ENCODE results near the gene CEP85L.

CEP85L gene

GRCh38 chr6:118523216-118523615 lies 128.2 kb downstream of the CEP85L start:
- no peaks in the 10 kb centered on the region for H3K27me3 Mint-ChIP-seq (ENCODE audit: low read depth, poor library complexity)
- H3K4me3 Mint-ChIP-seq = no peak overlapping the region

GRCh38 chr6:118522422-118522821 lies 129.0 kb downstream of the CEP85L start:
- no peak for TF ChIP-seq CTCF (IDR thresholded peaks at IDR 0.05)
- Mint-ChIP-seq H3K27me3 (ENCODE audit: low read depth, poor library complexity) (no peaks in the 10 kb centered on the region), H3K36me3 (ENCODE audit: low read depth) (peaks cover 44% of the 10 kb centered on the region), H3K27ac (no peak overlapping the region), H3K4me1 (no peaks in the 10 kb centered on the region), H3K4me3 (no peak overlapping the region), H3K9me3 (no peaks in the 10 kb centered on the region)
- no peak for DNase-seq

More at GRCh38 chr6:118523216-118523615, 128.2 kb downstream of the CEP85L start:
- Mint-ChIP-seq H3K27ac (no peak overlapping the region), H3K9me3 (no peaks in the 10 kb centered on the region), H3K4me1 (no peaks in the 10 kb centered on the region), H3K36me3 (ENCODE audit: low read depth) (peaks cover 40% of the 10 kb centered on the region)
- no peak for DNase-seq
- TF ChIP-seq CTCF (IDR thresholded peaks at IDR 0.05) = no peak

GRCh38 chr6:118514689-118515088 lies 136.7 kb downstream of the CEP85L start:
- no peaks in the 10 kb centered on the region for H3K9me3 Mint-ChIP-seq
- no peak overlapping the region for H3K4me3 Mint-ChIP-seq
- TF ChIP-seq CTCF (IDR thresholded peaks at IDR 0.05) = no peak
- H3K36me3 Mint-ChIP-seq (ENCODE audit: low read depth) = peaks cover 12% of the 10 kb centered on the region
- DNase-seq = no peak
- no peak overlapping the region for H3K27ac Mint-ChIP-seq
- H3K27me3 Mint-ChIP-seq (ENCODE audit: low read depth, poor library complexity) = no peaks in the 10 kb centered on the region
- no peaks in the 10 kb centered on the region for H3K4me1 Mint-ChIP-seq

GRCh38 chr6:118511930-118512715 lies 139.3 kb downstream of the CEP85L start:
- H3K4me1 Mint-ChIP-seq = no peaks in the 10 kb centered on the region
- H3K36me3 Mint-ChIP-seq (ENCODE audit: low read depth) = no peaks in the 10 kb centered on the region
- H3K27ac Mint-ChIP-seq = peak overlapping the region; percentile 89

GRCh38 chr6:118509009-118509617 lies 142.3 kb downstream of the CEP85L start:
- Mint-ChIP-seq H3K27ac (no peak overlapping the region), H3K4me1 (no peaks in the 10 kb centered on the region), H3K9me3 (no peaks in the 10 kb centered on the region), H3K27me3 (ENCODE audit: low read depth, poor library complexity) (no peaks in the 10 kb centered on the region), H3K4me3 (no peak overlapping the region), H3K36me3 (ENCODE audit: low read depth) (peaks cover 7% of the 10 kb centered on the region)
- TF ChIP-seq CTCF (IDR thresholded peaks at IDR 0.05) = peak; percentile 48
- no peak for DNase-seq

More at GRCh38 chr6:118511930-118512715, 139.3 kb downstream of the CEP85L start:
- no peaks in the 10 kb centered on the region for H3K9me3 Mint-ChIP-seq
- no peaks in the 10 kb centered on the region for H3K27me3 Mint-ChIP-seq (ENCODE audit: low read depth, poor library complexity)
- TF ChIP-seq CTCF (IDR thresholded peaks at IDR 0.05) = no peak
- DNase-seq = no peak
- H3K4me3 Mint-ChIP-seq = no peak overlapping the region

All from nephron progenitor cell (in vitro differentiated cells).